Activated CD4-positive, alpha-beta T cell treated with anti-CD3 and anti-CD28 coated beads, Interleukin-2, Interleukin-4, amounts not matched to agents 100 ng/mL and 50 ng/mL, durations not matched to agents 16 hours and 8 hours (primary cell): ENCODE results near the gene HSP90AA1.
"Not testable (repeated sequence)": the region's sequence is repeated elsewhere in the genome, so short reads cannot be mapped to it uniquely, and the experiment has no call there.

Experiments used
- DNase-seq: peaks from one replicate; pipeline ENCODE4 v3.0.0-alpha.2; 2020; ENCODE audit warnings: low spot score

The HSP90AA1 gene

GRCh38 chr14:102066041-102066451, 20.8 kb downstream of the HSP90AA1 start:
- no peak for DNase-seq

GRCh38 chr14:102064590-102064989, 22.3 kb downstream of the HSP90AA1 start:
- DNase-seq, result not testable (repeated sequence)

GRCh38 chr14:102063808-102064429, 22.9 kb downstream of the HSP90AA1 start:
- DNase-seq, result no peak

DNA sequence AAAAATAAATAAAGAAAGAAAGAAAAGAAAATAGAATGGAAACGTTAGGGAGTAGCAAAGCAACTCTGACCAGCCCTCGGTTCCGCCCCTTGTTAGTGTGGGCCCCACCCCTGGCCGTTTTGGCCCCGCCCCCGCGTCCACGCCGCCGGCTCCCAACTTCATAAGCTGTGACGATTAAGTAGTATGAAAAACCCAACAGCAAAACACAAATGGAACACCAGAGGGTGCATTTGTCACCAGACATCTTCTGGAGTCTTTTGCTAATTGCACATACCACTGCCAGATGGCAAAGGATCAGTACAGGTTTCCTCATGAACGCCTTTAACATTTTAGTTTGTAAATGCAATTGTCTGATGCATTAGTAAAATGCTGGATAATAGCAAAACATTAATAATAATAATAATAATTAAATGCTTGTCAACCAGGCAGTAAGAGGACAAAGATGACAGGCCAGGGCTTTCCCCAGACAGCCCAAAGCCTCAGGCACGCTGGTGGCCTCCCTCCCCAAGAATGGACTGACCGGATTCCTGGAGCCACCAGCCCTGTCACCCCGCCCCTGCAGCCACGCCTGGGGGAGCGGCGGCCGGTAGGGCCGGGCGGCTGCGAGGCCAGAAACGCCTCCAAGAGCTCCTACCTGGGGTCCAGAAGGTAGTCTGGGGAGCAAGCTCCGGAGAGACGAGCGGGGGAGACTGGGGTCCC, 23.6 kb downstream of the HSP90AA1 start:
- peak; percentile 77 for DNase-seq

DNA sequence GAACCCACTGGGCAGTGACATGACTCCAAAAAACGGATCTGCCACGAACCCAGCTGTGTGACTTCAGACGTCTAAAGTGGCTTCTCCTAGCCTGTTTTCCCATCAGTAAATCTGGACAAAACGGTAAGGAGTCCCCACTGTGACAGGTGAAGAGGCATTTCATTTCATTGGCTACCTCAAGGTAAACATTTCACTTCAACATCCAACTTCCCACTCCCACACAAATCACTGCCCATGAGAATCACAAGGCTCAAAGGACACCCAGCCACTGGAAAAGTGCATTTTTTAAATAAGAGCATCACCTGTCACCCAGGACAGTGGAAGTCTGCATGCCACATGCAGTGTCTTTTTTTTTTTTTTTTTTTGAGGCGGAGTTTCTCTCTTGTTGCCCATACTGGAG, 27.9 kb downstream of the HSP90AA1 start:
- DNase-seq, result no peak

DNA sequence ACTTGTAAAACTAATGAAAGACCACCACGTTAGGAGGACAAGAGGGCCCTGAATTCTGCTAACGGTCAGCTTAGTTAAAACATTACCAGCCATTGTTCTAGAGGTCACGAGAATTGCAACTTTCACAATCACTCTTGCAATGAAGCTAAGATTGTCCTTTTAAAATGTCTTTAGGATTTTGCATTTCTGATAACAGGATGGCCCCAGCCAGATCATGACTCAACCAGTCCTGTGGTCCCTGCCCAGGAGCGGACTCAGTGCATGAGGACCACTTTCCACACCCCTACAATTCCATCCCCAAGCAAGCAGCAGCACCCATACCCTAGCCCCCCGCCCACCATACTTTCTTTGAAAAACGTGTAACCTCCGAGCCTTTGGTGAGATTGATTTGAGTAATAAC, 28.7 kb downstream of the HSP90AA1 start:
- no peak for DNase-seq

DNA sequence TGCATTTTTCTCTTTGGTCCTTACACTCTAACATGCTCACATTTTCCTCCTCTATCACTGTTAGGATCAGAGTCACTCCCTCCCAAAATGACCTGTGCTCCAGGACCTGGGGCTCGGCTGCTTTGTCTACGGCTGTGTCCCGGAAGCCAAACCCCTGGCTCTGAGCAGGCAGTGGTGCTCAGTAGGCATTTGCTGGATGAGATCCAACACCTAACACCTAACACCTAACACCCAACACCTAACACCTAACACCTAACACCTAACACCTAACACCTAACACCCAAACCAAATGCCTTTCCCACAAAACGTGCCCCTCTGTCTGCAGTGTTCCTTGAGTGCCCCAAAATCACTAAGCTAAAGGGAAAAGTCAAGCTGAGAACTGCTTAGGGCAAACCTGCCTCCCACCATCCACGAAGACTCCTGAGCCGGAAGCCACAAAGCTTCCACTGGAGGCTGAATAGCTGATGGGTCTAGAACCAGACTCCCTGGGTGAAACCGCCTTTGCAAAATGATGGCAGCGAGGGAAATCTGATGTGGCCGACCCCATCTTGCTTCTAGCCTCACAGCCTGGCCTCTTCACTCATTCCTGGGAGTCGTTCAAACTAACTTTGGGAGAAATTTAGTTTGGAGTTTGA, 29.2 kb downstream of the HSP90AA1 start:
- DNase-seq, result no peak

DNA sequence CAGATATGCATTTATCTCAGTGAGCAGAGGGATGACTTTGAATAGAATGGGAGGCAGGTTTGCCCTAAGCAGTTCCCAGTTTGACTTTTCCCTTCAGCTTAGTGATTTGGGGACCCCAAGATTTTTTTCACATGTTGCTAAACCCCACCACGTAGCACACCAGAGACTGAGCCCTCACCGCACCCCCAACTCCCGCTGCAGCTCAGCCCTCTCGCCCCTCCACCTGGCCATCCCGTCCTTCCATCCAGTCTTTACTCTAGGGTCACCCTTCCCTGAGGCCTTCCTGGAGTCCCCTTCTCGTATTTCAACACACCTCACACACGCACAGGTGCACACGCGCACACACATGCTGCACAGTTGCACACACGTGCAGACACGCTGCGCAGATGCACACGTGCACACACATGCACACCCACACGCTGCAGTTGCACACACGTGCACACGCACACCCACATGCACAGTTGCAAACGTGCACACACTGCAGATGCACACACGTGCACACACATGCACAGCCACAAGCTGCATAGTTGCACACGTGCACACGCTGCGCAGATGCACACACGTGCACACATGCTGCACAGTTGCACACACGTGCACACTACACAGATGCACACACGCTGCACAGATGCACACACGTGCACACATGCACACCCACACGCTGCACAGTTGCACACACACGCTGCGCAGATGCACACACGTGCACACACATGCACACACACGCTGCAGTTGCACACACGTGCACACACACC, 30.0 kb downstream of the HSP90AA1 start:
- no peak for DNase-seq

- no peak for DNase-seq
These were observed 31.5 kb downstream of the HSP90AA1 start for GRCh38 chr14:102055181-102055901.

DNA sequence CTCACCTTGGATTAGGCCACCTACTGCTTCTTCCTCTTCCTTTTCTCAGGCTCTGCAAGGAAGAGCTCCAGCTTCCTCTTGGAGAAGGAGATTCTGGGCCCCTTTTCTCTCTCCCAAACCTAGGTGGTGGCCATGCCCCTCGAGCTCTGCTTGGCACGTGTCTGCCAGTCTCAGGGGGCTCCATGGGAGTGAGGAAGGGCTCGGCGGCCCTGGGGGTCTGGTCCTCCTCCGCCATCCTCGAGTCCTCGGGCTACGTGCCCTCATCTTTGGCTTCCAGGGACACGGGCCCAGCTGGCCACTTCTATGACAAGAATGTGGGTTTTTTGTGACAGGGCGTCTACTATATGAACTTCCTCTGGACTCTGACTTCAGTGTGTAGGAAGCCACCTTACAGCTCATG, 34.3 kb downstream of the HSP90AA1 start:
- no peak for DNase-seq

DNA sequence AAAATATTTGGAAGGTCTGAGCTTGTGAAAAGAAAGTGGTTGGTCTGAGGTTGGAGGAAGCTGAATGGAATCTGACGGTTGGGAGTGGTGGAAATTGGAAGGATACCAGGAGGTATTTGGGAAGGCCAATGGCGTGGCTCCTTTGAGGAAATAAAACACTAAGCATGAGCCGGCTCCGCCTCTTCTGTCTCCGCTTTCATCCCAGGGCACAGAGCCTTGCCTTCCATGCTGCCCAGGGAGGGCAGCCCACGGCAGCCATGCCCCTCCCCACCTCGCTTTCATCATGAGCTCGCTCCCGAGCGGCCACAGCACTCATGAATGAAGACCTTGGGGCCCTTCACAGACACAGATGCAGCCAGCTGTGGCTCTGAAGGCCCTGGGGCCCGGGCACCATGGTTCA, 36.2 kb downstream of the HSP90AA1 start:
- no peak for DNase-seq

- DNase-seq, result no peak
These were observed 36.8 kb downstream of the HSP90AA1 start for GRCh38 chr14:102050026-102050405.

DNA sequence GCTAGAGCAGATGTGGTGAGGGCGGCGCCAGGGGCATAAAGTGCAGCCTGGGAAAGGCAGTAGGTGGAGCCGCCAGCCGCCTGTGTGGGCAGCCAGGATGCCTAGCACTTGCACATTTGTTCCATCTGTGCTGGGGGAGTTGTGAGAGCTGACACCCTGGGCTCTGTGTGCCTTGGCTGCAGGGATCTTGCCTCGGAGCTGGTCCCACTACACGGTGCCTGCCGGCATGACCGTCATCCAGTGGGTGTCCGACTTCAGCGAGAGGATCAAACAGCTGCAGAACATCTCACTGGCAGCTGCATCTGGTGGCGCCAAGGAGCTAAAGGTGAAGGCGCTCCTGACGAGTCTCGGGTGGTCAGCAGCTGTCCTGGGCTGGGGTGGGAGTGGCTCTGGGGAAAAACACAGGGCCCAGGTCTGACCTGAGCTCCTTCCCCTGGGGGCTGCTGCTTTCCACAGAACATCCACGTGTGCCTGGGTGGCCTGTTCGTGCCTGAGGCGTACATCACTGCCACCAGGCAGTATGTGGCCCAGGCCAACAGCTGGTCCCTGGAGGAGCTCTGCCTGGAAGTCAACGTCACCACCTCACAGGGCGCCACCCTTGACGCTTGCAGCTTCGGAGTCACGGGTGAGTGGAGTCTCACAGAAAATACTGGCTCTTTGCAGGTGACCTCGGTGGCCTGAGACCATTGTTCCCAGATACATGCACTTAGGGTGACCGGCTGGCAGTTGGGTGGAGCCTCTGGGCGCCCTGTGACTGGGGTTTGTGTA, 37.4 kb downstream of the HSP90AA1 start:
- DNase-seq, result no peak

- DNase-seq, result no peak
These were observed 38.9 kb downstream of the HSP90AA1 start for GRCh38 chr14:102047808-102048540.

DNA sequence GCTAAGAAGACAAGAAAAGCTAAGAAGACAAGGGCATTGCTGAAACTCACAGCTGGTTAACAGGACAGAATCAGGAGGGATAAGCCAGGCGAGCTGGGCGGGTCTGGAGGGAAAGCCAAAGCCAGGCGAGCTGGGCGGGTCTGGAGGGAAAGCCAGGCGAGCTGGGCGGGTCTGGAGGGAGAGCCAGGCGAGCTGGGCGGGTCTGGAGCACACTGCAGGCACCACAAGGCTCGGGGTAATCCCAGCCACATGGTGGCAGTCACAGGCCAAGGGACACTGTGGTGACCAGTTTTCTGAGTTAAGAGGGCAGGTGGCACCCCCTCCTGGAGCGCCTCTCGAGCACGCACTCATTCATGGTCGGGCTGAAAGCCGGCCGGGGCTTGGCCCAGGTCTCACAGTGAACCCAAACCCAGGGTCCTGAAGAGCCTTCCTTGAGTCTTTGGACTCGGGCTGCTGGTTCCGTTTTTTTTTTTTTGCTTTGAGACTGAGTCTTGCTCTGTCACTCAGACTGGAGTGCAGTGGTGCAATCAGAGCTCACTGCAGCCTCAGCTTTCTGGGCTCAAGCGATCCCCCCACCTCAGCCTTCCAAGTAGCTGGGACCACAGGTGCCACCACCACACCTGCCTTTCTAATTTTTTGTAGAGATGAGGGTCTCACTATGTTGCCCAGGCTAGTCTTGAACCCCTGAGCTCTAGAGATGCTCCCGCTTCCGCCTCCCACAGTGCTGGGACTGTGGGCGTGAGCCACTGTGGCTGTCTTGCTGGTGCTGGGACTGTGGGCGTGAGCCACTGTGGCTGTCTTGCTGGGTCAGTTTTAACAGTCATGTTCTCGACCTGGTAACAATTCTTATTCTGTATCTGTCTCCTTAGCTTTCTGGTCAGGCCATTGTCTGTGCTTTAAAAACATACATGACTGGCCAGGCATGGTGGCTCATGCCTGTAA, 40.2 kb downstream of the HSP90AA1 start:
- DNase-seq, result no peak

- DNase-seq, result no peak
These were observed 42.3 kb downstream of the HSP90AA1 start for GRCh38 chr14:102044566-102044965.

- no peak for DNase-seq
These were observed 43.4 kb downstream of the HSP90AA1 start for GRCh38 chr14:102043251-102044025.

DNA sequence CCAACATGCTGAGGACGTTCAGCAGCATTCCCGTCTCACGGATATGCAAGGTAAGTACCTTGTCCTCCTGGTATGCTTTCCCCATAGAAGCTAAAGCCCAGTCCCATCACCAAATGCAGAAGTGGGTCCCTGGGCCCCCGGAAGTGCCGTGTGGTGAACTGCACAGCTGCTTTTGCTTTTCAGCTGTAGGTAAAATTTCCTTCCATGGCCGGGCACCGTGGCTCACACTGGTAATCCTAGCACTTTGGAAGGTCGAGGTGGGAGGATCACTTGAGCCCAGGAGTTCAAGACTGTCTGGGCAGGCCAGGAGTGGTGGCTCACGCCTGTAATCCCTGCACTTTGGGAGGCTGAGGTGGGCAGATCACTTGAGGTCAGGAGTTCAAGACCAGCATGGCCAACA, 44.1 kb downstream of the HSP90AA1 start:
- DNase-seq, result no peak

DNA sequence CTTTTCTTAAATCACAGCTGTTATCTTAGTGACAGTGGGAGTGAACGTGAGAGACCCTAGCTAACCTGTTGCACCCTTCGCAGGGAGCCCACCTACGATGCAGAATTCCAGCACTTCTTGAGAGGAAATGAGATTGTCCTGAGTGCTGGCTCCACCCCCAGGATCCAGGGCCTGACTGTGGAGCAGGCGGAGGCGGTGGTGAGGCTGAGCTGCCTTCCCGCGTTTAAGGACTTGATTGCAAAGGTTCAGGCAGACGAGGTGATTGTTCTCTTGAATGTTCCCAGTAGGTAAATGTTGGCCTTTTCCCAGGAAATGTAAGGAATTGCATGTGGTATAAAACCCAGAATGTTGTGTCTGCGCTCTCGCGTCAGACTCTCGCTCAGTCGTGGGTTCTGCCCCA, 46.7 kb downstream of the HSP90AA1 start:
- DNase-seq, result no peak
